Spinal cord (tissue), 10 donors: Measurements from ENCODE around the gene IQSEC3. TPM values are rescaled to one million over a fixed set of nuclear protein-coding genes. Genes with fewer than 3 reads are reported as not detected.
A peak's percentile ranks its signal among the peaks of the same experiment; 100 is the strongest.

Experiments used
- DNase-seq, 6 donors: peaks; one replicate each; pipeline versions ENCODE4 v3.0.0 to v3.0.0-alpha.2; 2013 to 2015; ENCODE audit warnings: low spot score in 6 of 6, low read depth in 4 of 6
- H3K27ac ChIP-seq: one replicate; pipeline ENCODE4 v1.5.1; 2013; ENCODE audit warnings: low read depth, low read length, control low read depth
- H3K27me3 ChIP-seq: one replicate; pipeline ENCODE4 v1.6.1; 2013; ENCODE audit warnings: low read length; ENCODE audit not compliant: control insufficient read depth, insufficient read depth
- H3K36me3 ChIP-seq: one replicate; pipeline ENCODE4 v1.6.1; 2013; ENCODE audit warnings: low read length; ENCODE audit not compliant: control insufficient read depth, insufficient read depth
- H3K4me1 ChIP-seq: one replicate; pipeline ENCODE4 v1.6.1; 2013; ENCODE audit warnings: low read length; ENCODE audit not compliant: control insufficient read depth, insufficient read depth
- H3K4me3 ChIP-seq: one replicate; pipeline ENCODE4 v1.5.1; 2013; ENCODE audit warnings: low read depth, low read length, control low read depth
- H3K9me3 ChIP-seq: one replicate; pipeline ENCODE4 v1.6.1; 2013; ENCODE audit warnings: low read length; ENCODE audit not compliant: control insufficient read depth, insufficient read depth
- WGBS: methylation state at CpG from one replicate; pipeline ENCODE4 v1.1.5; 2013; ENCODE audit warnings: missing lambda C conversion rate; ENCODE audit not compliant: insufficient coverage; 5-methylcytosine and 5-hydroxymethylcytosine counted together
- polyA plus RNA-seq, 2 donors: library from polyadenylated mRNA; unstranded; fragments of 120-200 nt; gene quantifications; one replicate each; pipeline ENCODE4 v1.2.1, GENCODE V29; 2013; ENCODE audit not compliant: insufficient read length in 2 of 2
- total RNA-seq, 2 donors: library from RNA; depleted of rRNA in 1 of 2; stranded (reverse); fragments of 120-200 nt in 1 of 2; fragments of >200 nt in 1 of 2; gene quantifications; one replicate each; pipeline versions ENCODE4 v1.2.3 to v1.2.4, GENCODE V29; 2013 to 2014
- donor health status: healthy.

The IQSEC3 gene
- total and polyA plus RNA-seq, 4 donors = 7.8 to 65.3 (median 39.0) TPM

DNA sequence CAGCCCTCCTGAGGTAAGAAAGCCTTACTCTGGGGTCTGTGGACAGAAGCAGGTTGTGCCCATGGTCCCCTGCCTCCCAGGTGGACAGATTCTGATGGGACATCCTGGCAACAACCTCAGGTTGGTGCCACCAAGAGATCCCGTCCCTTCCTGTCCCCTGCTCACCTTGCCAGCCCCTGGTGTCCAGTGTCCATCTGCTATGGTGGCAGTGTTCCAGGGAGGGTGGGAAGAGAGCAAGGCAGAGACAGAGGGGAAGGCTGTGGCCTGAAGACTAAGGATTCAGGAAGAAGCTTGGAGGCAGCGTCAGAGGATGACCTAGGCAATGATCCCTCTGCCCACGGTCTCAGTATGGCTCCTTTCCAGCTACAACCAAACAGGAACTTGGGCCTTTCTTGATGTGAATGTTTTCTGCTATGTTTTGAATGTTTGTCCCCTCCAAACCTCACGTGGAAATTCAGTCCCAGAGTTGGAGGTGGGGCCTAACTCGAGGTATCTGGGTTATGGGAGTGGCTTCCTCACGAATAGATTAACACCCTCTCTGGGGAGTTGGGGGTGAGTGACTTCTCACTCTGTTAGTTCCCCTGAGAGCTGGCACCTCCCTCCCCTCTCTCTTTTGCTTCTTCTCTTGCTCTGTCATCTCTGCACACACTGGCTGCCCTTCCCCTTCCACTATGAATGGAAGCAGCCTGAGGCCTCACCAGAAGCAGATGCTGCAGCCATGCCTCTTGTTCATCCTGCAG is 26.9 kb downstream of the IQSEC3 start:
- peaks cover 3% of the 10 kb centered on the region for H3K9me3 ChIP-seq
- DNase-seq = no peak
- no peak overlapping the region for H3K4me3 ChIP-seq
- H3K36me3 ChIP-seq = no peaks in the 10 kb centered on the region
- H3K27ac ChIP-seq = no peak overlapping the region
- peaks cover 9% of the 10 kb centered on the region for H3K4me1 ChIP-seq
- no CpG with 5 or more reads among the region's 6 CpGs for whole genome bisulfite sequencing
- no peaks in the 10 kb centered on the region for H3K27me3 ChIP-seq

DNA sequence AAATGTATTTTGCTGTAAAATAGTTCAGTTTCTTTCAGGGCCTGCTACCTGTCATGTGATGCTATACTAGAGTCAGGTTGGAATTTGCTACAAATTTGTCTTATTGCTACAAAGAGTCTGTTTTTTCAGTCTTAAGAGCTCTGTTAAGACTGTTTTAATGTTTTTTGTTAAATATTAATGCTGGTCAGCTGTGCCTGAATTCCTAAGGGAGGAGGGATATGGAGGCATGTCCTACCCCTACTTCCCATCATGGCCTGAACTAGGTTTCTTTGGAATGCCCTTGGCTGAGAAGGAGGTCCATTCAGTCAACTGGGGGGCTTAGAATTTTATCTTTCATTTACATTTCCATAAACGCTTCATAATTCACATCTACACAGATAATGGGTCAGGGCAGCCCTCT is 30.0 kb downstream of the IQSEC3 start:
- DNase-seq = no peak
- Histone ChIP-seq H3K9me3 (no peaks in the 10 kb centered on the region), H3K36me3 (peaks cover 4% of the 10 kb centered on the region), H3K4me3 (no peak overlapping the region), H3K27ac (no peak overlapping the region), H3K27me3 (peaks cover 5% of the 10 kb centered on the region), H3K4me1 (peaks cover 26% of the 10 kb centered on the region)
- WGBS = no CpG with 5 or more reads among the region's 1 CpG

- Histone ChIP-seq H3K27ac (no peak overlapping the region), H3K4me1 (peaks cover 28% of the 10 kb centered on the region), H3K9me3 (no peaks in the 10 kb centered on the region), H3K27me3 (peaks cover 5% of the 10 kb centered on the region), H3K4me3 (no peak overlapping the region), H3K36me3 (peaks cover 4% of the 10 kb centered on the region)
- DNase-seq = no peak
- WGBS = 37% methylated on average over 11 of the region's 12 CpGs
Observed at GRCh38 chr12:98924-99352, 32.4 kb downstream of the IQSEC3 start.

DNA sequence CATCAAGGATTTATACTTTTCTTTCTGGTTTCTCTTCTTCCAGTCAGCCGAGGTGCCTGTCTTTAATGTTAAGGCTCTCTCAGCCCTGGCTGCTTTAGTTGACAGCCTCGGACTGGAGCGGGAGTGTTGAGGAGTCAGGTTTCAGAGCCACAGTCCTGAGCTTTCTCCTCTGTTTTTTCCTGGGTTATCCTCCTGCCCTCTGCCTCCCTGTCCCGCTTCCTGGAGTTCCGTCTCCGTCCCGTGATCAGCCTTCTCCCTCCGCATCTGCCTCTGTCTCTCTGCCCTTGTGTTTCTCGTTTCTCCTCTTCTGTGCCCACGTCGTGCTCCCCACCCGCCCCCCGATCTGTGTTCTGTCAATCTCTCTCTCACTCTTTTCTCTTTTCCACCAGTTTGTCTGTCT is 33.0 kb downstream of the IQSEC3 start:
- no peak overlapping the region for H3K27ac ChIP-seq
- H3K4me1 ChIP-seq = peaks cover 30% of the 10 kb centered on the region
- no peak for DNase-seq
- H3K4me3 ChIP-seq = no peak overlapping the region
- H3K36me3 ChIP-seq = peaks cover 4% of the 10 kb centered on the region
- 50% methylated on average over 13 of the region's 13 CpGs for WGBS
- no peaks in the 10 kb centered on the region for H3K9me3 ChIP-seq
- peaks cover 5% of the 10 kb centered on the region for H3K27me3 ChIP-seq

- Histone ChIP-seq H3K27me3 (peaks cover 5% of the 10 kb centered on the region), H3K27ac (no peak overlapping the region), H3K4me3 (no peak overlapping the region), H3K36me3 (peaks cover 7% of the 10 kb centered on the region), H3K4me1 (peaks cover 36% of the 10 kb centered on the region), H3K9me3 (no peaks in the 10 kb centered on the region)
- 76% methylated on average over 14 of the region's 15 CpGs for WGBS
- no peak for DNase-seq
Observed at GRCh38 chr12:101969-102878, 35.7 kb downstream of the IQSEC3 start.

DNA sequence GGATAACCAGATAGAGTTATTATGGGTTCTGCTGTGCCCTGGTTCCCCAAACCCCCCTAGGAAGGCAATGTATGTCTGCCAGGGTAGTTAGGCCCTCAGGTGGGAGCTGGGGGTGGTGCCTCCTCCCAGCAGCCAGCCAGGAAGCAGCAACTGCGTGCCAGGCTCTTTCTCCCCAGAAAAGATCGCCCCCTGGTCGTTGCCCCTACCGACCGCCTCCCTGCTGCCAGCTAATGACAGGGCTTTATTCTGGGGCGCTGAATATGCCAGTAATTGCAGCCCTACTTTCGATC is 36.3 kb downstream of the IQSEC3 start:
- Histone ChIP-seq H3K4me1 (peaks cover 36% of the 10 kb centered on the region), H3K4me3 (no peak overlapping the region), H3K27ac (no peak overlapping the region), H3K27me3 (peaks cover 5% of the 10 kb centered on the region), H3K36me3 (peaks cover 7% of the 10 kb centered on the region), H3K9me3 (no peaks in the 10 kb centered on the region)
- 19% methylated on average over 6 of the region's 7 CpGs for WGBS
- no peak for DNase-seq

GRCh38 chr12:103169-103981 is 36.8 kb downstream of the IQSEC3 start:
- 21% methylated on average over 2 of the region's 19 CpGs for WGBS
- no peaks in the 10 kb centered on the region for H3K9me3 ChIP-seq
- peaks cover 5% of the 10 kb centered on the region for H3K27me3 ChIP-seq
- H3K36me3 ChIP-seq = peaks cover 7% of the 10 kb centered on the region
- peaks cover 37% of the 10 kb centered on the region for H3K4me1 ChIP-seq
- H3K27ac ChIP-seq = no peak overlapping the region
- DNase-seq = peak in 2 of 6 donors; percentile 38 to 49
- H3K4me3 ChIP-seq = no peak overlapping the region

GRCh38 chr12:104551-105081 is 38.0 kb downstream of the IQSEC3 start:
- Histone ChIP-seq H3K36me3 (peaks cover 7% of the 10 kb centered on the region), H3K27me3 (no peaks in the 10 kb centered on the region), H3K4me3 (no peak overlapping the region), H3K9me3 (no peaks in the 10 kb centered on the region), H3K4me1 (peaks cover 44% of the 10 kb centered on the region), H3K27ac (no peak overlapping the region)
- 47% methylated on average over 40 of the region's 40 CpGs for WGBS
- peak in 2 of 6 donors; percentile 35 to 89 for DNase-seq

DNA sequence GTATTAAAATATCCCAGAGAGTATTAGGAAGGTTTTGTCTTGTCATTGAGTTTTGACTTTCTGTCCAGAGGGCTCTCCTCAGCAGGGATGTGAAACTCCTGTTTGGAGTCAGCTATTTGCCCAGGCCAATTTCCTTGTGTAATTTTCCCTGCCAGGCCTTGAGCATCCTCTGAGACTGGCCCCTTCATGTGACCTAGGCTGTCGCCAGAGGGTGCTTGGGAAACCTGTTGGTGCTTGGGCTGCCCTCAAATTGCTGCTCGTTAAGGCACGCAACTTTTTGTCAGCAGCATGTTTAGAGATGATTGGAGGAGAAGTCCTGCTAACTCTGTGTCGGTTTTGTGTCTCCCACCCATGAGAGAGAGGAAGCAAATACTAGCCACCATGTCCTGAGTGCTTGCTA is 39.1 kb downstream of the IQSEC3 start:
- H3K4me1 ChIP-seq = peaks cover 36% of the 10 kb centered on the region
- H3K27ac ChIP-seq = no peak overlapping the region
- peaks cover 7% of the 10 kb centered on the region for H3K36me3 ChIP-seq
- no peaks in the 10 kb centered on the region for H3K27me3 ChIP-seq
- WGBS = 100% methylated on average over 3 of the region's 4 CpGs
- H3K9me3 ChIP-seq = no peaks in the 10 kb centered on the region
- no peak overlapping the region for H3K4me3 ChIP-seq
- no peak for DNase-seq
